GM19463 (cell line): ENCODE measurements around the gene MMP27.
A peak's percentile ranks its signal among the peaks of the same experiment; 100 is the strongest.
"Not testable (repeated sequence)": the region's sequence is repeated elsewhere in the genome, so short reads cannot be mapped to it uniquely, and the experiment has no call there.

Source experiments
- ATAC-seq: cut with Tn5 transposase; IDR thresholded peaks from one replicate; pipeline ENCODE4 v1.9.1; 2021; ENCODE audit warnings: mild to moderate bottlenecking, moderate library complexity; ENCODE audit not compliant: unreplicated experiment

The MMP27 gene, protein sequence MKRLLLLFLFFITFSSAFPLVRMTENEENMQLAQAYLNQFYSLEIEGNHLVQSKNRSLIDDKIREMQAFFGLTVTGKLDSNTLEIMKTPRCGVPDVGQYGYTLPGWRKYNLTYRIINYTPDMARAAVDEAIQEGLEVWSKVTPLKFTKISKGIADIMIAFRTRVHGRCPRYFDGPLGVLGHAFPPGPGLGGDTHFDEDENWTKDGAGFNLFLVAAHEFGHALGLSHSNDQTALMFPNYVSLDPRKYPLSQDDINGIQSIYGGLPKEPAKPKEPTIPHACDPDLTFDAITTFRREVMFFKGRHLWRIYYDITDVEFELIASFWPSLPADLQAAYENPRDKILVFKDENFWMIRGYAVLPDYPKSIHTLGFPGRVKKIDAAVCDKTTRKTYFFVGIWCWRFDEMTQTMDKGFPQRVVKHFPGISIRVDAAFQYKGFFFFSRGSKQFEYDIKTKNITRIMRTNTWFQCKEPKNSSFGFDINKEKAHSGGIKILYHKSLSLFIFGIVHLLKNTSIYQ

DNA sequence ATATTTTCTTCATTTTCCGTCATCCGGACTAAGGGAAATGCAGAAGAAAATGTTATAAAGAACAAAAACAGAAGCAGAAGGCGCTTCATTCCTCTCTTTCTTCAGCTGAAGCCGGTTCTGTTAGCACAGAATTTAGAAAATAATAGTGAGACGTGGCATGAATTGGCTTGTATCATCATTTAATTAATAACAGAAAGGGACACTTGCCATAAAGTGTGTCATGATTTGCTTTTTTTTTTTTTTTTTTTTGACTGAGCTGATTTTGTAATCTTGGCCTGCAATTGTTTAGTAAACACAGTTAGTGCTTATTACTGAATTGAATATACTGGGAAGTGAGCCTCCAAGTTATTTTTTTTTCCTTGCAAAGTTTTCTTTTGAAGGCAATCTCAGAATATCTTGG, at the start of gene MMP27:
Gene MMP27 (minus strand): TSS at position 144 of the 400 bp plus-strand sequence. CDS start 55 bp downstream, at position 89.
- ATAC-seq: no peak

DNA sequence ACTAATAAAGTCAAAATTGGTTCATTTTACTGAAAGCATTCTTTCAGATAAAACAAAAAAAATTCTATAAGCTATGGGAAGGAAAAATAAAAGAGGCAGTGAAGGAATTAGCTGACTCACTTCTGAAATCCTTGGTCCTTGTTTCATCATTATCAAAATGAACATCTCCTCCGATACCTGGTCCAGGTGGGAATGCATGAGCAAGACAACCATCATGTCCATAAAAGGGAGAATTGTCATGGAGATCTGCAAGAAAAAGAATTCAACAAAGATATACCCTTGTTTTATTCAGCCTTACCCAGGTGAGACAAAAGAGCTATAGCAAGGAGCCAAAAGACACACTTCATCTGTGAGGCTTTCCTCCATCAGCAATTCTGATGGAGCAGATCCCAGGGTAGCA, 47.7 kb upstream of the MMP27 start:
- ATAC-seq: no peak

DNA sequence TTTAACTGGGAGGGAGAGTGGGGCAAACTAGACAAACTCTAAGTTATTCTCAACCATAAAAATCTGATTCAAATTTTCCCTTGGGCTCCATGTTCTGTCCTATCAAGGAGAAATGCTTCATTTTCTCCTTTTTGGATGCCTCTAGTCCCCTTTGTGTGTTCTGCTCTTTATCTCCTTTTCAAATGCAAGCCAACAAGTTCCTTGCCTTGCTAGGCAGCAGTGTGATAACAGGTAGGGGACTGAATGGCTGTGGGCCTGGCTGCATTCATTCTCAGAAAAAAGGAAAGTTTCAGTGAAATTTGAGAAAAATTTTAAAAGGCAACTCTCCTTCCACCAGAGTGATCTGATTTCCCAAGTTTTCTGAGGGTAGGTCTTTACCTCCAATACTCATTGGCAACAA, 46.1 kb upstream of the MMP27 start:
- no peak for ATAC-seq

DNA sequence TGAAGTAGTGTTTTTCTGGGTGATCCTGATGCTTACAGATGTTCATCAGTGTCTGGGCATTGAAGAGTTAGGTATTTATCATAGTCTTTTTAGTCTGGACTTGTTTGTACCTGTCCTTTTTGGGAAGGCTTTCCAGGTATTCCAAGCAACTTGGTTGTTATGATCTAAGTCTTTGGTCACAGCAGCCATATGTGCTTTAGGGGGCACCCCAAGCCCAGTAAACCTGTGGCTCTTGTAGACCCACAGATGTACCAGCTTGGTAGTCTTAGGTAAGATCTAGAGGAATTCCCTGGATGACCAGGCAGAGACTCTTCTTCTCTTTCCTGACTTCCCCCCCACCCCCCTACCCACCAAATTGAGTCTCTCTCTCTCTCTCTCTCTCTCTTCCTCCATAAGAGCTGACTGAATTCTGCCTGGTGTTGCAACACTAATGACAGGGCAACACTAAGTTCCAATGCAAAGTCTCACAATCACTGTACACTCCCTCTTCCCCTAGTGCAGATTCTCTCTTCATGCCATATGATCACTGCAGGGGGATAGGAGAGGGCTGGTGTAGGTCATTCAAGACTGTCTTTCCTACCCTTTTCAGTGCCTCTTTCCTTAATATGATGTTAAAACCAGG, 43.6 kb upstream of the MMP27 start:
- no peak for ATAC-seq

DNA sequence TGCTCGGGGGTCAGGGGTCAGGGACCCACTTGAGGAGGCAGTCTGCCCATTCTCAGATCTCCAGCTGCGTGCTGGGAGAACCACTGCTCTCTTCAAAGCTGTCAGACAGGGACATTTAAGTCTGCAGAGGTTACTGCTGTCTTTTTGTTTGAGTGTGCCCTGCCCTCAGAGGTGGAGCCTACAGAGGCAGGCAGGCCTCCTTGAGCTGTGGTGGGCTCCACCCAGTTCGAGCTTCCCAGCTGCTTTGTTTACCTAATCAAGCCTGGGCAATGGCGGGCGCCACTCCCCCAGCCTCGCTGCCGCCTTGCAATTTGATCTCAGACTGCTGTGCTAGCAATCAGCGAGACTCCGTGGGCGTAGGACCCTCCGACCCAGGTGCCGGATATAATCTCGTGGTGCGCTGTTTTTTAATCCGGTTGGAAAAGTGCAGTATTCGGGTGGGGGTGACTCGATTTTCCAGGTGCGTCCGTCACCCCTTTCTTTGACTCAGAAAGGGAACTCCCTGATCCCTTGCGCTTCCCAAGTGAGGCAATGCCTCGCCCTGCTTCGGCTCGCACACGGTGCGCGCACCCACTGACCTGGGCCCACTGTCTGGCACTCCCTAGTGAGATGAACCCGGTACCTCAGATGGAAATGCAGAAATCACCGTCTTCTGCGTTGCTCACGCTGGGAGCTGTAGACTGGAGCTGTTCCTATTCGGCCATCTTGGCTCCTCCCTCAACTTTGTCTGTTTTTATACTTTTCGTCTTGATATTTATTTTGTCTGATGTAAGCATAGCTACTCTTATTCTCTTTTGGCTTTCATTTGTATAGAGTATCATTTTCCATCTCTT, 41.4 kb upstream of the MMP27 start:
- not testable (repeated sequence) for ATAC-seq

DNA sequence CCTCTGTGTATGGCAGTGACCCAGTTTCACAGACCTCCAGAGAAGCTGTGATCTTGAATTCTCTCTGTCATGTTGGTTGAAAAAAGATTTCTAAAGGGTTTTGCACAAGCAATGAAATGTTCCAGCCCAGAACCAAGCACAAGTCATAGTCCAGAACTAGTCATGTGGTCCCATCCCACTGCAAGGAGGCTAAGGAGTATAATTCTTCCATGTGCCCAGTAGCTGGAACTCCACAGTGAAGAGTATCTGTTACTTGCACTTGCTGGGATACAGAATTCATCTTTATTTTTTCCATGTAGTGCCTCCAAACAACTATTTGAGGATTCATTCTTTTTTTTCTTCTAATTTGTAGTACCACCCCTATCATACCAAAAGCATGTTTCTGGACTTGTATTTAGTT, 29.1 kb upstream of the MMP27 start:
- ATAC-seq: no peak

DNA sequence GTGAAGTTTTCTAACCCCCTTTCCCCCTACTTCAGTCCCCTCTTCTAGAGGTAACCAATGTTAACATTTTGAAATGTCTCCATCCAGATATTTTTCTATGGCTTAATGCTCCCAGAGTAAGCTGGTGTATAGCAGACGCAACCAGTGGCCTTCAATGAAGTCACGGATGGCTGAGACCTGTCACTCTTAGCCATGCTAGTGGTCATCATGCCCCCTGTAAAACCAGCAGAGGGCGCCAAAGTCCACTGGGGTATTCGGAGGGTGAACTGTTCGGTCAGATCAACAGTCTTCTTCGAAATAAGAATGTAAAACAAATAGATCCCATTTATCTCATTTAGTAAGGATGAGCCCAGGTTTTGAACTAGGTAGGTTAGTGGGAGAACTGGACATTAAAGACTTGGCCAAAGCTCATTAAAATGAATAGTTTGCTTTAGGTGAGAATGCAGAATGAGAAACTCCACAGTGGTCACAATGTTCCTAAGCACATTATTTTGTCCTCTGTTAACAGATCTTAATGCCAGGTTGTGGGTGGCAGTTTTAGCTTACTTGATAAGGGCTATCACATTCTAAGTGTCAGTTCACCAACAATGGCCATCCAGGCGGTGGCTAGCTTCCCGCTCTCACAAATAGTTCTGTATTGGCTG, 27.8 kb upstream of the MMP27 start:
- peak; percentile 94 for ATAC-seq

DNA sequence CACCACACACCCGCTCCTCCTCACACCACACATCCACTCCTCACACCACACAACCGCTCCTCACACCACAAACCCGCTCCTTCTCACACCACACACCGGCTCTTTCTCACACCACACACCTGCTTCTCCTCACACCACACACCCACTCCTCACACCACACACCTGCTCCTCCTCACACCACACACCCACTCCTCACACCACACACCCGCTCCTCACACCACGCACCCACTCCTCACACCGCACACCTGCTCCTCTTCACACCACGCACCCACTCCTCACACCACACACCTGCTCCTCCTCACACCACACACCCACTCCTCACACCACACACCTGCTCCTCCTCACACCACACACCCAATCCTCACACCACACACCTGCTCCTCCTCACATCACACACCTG, 25.4 kb upstream of the MMP27 start:
- ATAC-seq: not testable (repeated sequence)

DNA sequence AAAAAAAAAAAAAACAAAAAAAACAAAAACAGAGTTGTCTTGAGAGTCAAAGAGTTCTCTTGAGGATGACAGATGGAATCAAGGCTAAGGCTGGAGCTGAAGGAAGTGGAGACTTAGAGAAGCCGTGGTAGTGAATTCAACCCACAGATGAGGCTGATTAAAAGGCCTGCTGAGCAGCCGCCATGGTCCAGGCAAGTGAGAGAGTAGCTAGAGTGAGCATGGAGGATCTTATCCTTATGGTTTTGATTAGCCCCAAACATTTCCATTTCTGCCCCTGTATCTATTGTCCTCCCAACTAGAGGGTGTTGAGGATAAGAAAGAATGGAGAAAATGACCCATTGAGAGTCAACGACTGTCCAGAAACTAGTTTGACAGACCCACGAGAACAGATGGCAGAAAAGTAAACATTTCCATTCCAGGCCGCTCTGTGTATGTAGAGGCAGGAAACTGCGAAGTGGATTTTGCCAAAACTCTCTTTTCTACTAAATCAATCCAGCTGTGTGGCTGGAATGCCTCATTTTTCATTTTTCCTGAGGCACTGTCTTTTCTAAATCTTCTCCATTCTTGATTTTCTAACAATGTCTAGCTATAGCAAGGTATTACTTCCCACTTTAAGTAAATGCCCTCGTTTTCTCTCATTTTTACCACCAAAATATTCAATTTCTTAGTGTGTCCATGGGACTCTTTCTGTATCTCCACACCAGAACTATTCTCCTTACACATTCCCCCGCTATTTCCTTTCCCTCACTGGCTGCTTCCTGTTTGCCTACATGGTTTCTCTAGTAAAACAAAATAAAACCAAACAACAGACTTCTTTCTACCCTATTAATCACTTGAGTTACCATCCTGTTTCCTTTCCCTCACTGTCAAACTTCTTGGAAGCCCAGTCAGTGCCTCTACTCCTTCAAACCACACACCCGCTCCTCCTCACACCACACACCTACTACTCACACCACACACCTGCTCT, 24.6 kb upstream of the MMP27 start:
- ATAC-seq: no peak

DNA sequence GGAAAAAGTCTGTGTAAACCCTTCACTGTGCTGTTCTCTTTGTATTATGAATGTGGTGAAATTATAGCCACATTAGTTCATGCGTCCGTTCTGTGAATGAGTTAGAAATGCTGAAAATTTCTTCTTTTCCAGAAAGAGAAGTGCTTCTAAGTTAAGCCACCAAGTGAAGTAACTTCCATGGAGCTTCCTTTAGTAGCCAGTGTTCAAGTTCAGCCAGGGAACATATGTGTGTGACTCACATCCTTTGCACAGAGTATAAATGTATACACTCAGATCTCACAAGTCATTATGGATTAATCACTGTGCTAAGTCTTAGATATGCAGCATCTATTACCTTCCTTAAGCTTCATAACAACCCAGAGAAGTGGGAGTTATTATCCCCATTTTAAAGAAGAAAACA, 22.3 kb upstream of the MMP27 start:
- ATAC-seq: no peak

DNA sequence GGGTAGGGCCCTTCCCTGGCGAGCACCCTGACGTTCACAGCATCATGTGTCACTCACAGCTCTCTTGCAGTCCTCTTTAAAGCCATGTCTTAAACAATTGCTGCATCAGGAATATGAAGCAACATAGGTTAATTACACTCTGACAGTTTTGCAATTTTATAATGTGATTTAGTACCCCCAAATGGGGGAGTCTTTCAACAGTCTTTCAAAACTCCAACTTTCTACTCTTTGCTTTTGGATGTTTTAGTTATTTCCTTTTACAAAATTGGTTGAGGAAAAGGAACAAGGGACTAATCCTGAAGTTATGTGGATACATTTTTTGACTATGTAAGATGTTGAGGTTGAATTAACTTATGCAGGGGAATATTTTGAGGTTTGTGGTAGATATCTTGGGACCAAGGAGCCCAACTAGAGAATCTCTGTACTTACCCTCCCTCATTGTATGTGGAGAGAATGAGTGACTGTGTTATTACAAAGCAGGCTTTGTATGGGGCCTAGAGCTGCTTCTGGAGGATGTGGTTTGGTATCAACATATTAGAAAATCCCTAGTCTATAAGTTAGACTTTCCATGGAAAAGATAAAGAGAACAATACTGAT, 19.4 kb upstream of the MMP27 start, which contains the start of gene MMP8:
Gene MMP8 (minus strand): TSS at position 51 of the 597 bp plus-strand sequence. CDS start 99 bp downstream, outside the sequence.
- no peak for ATAC-seq

DNA sequence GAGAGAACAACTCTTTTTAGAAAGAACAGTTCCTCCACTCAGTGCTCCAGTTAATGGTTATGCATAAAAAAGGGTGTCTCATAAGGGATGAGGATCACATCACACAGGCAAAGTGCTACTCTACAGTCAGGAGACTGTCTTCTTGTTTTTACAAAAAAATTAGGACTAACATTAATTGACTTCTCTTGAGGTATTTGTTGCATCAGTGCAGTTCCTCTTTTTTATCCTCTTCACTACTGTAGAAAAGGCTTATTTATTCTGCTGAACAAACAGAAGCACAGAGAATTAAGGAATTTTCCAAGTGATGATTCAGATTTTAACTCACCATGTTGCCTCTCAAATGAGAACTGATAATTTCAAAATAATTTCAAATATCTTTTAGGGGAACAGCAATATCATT, 17.3 kb upstream of the MMP27 start:
- ATAC-seq: no peak

DNA sequence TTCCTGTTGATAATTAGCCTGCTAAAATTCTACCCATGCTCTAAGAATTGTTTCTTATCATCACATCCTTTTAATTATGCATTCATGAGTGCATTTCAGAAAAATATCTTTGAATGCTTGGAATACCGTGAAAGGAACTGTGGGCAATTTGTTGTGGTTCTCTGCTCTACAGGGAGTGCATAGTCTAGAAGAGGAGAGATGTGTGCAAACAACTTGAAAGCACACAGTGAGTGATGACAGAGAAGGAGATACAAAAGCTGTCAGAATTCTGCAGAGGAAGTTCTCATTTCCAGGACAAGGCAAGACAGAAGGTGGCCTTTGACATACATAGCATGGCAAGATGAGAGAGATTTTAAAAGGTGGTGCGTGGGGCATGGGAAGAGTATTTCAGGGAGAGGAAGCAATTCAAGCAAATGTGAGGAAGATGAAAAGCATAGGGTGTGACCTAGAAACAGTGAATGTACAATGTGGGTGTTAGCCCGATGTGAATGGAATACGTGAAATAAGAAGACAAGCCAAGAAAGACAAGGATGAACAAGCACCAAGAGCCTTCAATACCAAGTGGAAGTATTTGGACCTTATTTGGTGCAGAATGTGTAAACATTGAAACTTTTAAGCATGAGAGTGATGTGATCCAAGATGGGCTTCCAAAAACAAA, 14.2 kb upstream of the MMP27 start:
- no peak for ATAC-seq

DNA sequence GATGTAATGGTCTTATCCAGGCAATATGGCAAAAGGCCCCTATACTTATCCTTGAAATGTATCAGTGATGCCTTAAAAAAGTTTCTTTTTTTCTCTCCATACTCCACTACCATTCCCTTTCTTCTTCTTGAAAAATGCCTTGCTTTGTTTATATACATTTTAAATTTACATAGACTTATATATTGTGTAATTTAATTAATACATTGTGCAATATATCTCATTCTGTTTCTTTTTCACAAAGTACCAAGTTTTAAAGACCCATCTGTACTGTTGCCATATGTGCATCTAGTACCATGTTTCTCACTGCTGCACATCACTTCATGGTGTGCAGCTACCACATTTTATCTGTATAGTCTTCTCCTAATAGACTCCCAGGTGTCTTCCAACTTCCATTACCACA, 11.7 kb upstream of the MMP27 start:
- ATAC-seq: no peak

DNA sequence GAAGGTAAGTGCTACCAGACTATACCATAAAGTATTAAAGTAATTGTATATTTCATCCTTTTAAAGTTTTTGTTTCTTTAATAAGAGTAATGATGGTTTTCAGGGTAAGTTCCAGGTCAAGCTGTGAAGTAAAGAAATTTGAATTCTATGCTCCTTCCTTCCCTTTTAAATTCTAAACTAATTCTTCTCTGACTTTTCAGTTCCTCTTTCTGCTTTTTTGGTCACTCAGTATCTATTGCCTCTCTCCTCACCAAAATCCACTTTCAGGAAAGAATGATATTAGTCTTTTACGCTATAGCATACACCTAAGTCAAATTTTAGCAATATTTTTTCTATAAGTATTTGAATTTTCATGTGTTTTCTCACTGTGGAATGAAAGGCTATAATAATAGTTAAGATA, 11.0 kb upstream of the MMP27 start:
- ATAC-seq: no peak

DNA sequence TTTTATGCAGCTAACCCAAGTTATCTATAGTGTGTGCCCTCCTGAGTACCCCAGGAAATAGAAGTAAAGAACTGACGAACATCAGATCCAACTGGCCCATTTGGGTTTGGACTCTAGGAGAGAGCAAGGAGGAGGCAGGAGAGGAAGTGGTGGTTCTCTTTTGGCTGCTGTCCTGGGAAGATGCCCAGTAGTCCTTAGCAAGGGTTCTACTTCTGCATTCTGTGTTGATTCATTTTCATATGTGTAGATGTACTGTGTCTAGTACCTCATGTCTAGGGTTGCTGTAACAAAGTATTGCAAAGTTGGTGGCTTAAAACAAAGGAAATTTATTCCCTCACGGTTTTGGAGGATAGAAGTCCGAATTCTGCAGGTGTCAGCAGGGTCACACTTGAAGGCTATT, 6.6 kb upstream of the MMP27 start:
- no peak for ATAC-seq

DNA sequence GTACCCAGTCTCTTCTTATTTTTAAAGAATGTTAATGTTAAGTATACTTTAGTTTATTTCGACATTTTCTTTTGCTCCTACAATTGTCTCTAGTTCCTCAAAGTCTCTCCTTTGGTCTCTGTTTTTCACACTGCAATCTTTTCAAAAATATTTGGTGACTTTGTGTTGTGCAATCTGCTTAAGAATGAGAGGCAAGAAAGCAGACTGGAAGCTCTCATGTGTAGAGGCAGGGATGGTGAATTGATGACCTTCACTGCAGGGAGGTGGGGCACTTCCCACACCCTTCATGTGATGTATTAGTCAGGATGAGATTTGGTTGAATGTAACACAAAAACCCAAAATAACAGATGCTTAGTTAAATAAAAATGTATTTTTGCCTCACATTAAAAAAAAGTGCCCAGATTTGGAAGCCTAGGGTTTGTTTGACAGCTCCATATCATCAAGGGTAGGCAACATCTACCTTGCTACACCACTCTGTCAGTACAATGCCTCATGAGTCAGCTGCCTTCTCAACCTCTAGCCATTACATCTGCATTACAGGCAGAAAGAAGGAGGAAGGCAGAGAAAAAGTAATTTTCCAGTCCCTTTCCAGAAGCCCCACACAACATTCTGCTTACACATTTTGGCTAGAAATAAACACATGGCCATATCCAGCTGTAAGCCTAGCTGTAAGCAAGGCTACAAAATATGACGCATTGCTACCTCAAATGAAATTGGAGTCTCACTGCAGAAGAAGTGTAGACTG, 3.8 kb upstream of the MMP27 start:
- no peak for ATAC-seq

DNA sequence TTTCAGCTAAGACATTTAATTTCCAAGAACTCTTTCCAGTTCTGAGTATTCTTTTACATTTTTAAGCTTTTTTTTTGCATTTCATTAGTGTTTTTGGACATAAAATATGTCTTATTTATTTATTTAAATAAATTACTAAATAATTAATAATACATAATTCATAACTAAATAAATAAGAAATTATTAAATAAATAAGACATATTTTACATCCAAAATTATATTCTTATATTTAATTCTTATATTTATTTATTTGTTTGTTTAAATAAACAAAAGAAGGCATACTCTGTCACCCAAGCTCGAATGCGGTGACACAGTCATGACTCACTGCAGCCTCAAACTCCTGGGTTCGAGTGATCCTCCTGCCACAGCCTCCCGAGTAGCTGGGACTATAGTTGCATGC, 3.1 kb upstream of the MMP27 start:
- ATAC-seq: no peak
